OCI-LY1 (cell line): ENCODE results near the gene PTPN14.
A peak's percentile ranks its signal among the peaks of the same experiment; 100 is the strongest.

Experiments used
- H2AFZ ChIP-seq: fragments of 200-600 bp; sonication (generic), shearing (Covaris generic); 2 replicates; pipeline ENCODE4 v1.6.0; 2014; ENCODE audit warnings: antibody characterized with exemption, mild to moderate bottlenecking, low read length
- H3F3A ChIP-seq: fragments of 200-600 bp; sonication (generic), shearing (Covaris generic); 2 replicates; pipeline ENCODE4 v1.6.0; 2014; ENCODE audit warnings: mild to moderate bottlenecking, antibody characterized with exemption, low read length, moderate library complexity; ENCODE audit not compliant: insufficient read depth
- H3K27ac ChIP-seq: fragments of 200-600 bp; sonication (generic); 2 replicates; pipeline ENCODE4 v1.5.1; 2014; ENCODE audit warnings: low read length, mixed run types, mild to moderate bottlenecking, low read depth; ENCODE audit not compliant: poor library complexity, severe bottlenecking
- H3K27me3 ChIP-seq: fragments of 200-600 bp; sonication (generic); 2 replicates; pipeline ENCODE4 v1.6.0; 2014; ENCODE audit warnings: antibody characterized with exemption, mild to moderate bottlenecking, low read length, moderate library complexity; ENCODE audit not compliant: insufficient read depth
- H3K36me3 ChIP-seq: fragments of 200-600 bp; sonication (generic); 2 replicates; pipeline ENCODE4 v1.6.1; 2014; ENCODE audit warnings: mild to moderate bottlenecking, antibody characterized with exemption, low read length, moderate library complexity, mixed read lengths; ENCODE audit not compliant: insufficient read depth
- H3K4me1 ChIP-seq: fragments of 200-600 bp; sonication (generic); 2 replicates; pipeline ENCODE4 v1.5.1; 2014; ENCODE audit warnings: mild to moderate bottlenecking, low read length, moderate library complexity; ENCODE audit not compliant: insufficient read depth, severe bottlenecking
- H3K4me2 ChIP-seq: fragments of 200-600 bp; sonication (generic), shearing (Covaris generic); 2 replicates; pipeline ENCODE4 v1.6.1; 2014; ENCODE audit warnings: low read length
- H3K4me3 ChIP-seq: fragments of 200-600 bp; sonication (generic); 2 replicates; pipeline ENCODE4 v1.5.1; 2014; ENCODE audit warnings: low read length, low read depth, mild to moderate bottlenecking, mixed read lengths; ENCODE audit not compliant: poor library complexity, severe bottlenecking
- H3K79me2 ChIP-seq: fragments of 200-600 bp; shearing (Covaris generic); 2 replicates; pipeline ENCODE4 v1.6.1; 2016; ENCODE audit warnings: mixed run types, low read length, mixed read lengths; ENCODE audit not compliant: insufficient read depth
- H3K9ac ChIP-seq: fragments of 200-600 bp; sonication (generic), shearing (Covaris generic); 2 replicates; pipeline ENCODE4 v1.6.1; 2014; ENCODE audit warnings: mild to moderate bottlenecking, low read length, mixed read lengths
- H3K9me2 ChIP-seq: fragments of 200-600 bp; sonication (generic), shearing (Covaris generic); 2 replicates; pipeline ENCODE4 v1.6.1; 2014; ENCODE audit warnings: low read depth, mild to moderate bottlenecking, low read length, mixed read lengths
- H3K9me3 ChIP-seq: fragments of 200-600 bp; shearing (Covaris generic); 2 replicates; pipeline ENCODE4 v1.6.1; 2014; ENCODE audit warnings: low read length, mixed read lengths
- H4K20me1 ChIP-seq: fragments of 200-600 bp; sonication (generic), shearing (Covaris generic); 2 replicates; pipeline ENCODE4 v1.6.0; 2016; ENCODE audit warnings: mild to moderate bottlenecking, low read length; ENCODE audit not compliant: insufficient read depth
- EZH2 ChIP-seq: fragments of 200-600 bp; sonication (generic), shearing (Covaris generic); IDR thresholded peaks from 2 replicates; pipeline ENCODE4 v1.8.0; 2017; ENCODE audit warnings: borderline replicate concordance, mixed run types, mild to moderate bottlenecking, antibody characterized with exemption, low read length, moderate library complexity, mixed read lengths
- TF ChIP-seq, protein P1 (sequence below): fragments of 200-600 bp; sonication (generic), shearing (Covaris generic); IDR thresholded peaks from 2 replicates; pipeline ENCODE4 v1.5.1; 2017; ENCODE audit warnings: mild to moderate bottlenecking, antibody characterized with exemption, low read length, moderate library complexity, mixed read lengths

PTPN14 gene

DNA sequence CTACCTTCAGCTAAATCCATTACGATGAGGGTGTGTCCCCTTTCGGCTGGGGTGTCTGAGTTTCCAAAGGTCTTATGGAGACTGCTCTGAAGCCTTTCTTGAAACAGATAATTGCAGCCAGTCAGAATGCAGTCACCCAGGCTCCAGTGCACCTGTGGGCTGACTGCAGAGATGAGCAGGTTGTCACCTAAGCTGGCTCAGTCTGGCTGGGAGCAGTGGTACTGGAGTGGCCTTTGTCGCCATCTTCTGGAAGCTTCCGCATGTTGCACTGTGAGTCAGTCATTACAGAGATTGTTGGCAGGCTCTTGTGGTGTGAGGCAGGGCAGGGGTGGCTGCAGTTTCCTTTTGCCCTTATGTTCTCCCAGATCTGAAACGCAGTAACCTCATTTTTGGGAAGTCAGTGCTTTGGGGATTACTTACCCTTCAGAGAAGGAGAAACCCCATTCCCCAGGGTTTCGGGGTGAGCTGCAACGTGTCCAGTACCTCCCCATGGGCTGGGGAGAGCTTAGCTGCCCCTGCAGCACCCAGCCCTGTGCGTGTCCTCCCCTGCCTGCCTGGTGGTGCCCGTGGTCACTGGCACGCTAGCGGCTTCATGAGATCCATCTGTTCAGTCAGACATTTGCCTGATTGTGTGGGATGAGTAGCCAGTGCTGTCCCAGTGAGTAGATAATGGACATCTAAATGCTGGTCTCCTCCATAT, 222.5 kb downstream of the PTPN14 start:
- H4K20me1 ChIP-seq: no peaks in the 10 kb centered on the region
- TF ChIP-seq, protein P1, sequence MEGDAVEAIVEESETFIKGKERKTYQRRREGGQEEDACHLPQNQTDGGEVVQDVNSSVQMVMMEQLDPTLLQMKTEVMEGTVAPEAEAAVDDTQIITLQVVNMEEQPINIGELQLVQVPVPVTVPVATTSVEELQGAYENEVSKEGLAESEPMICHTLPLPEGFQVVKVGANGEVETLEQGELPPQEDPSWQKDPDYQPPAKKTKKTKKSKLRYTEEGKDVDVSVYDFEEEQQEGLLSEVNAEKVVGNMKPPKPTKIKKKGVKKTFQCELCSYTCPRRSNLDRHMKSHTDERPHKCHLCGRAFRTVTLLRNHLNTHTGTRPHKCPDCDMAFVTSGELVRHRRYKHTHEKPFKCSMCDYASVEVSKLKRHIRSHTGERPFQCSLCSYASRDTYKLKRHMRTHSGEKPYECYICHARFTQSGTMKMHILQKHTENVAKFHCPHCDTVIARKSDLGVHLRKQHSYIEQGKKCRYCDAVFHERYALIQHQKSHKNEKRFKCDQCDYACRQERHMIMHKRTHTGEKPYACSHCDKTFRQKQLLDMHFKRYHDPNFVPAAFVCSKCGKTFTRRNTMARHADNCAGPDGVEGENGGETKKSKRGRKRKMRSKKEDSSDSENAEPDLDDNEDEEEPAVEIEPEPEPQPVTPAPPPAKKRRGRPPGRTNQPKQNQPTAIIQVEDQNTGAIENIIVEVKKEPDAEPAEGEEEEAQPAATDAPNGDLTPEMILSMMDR: peak; percentile 93
- no peak for TF ChIP-seq EZH2
- no peaks in the 10 kb centered on the region for H3F3A ChIP-seq
- no peak overlapping the region for H3K4me2 ChIP-seq
- H3K9me2 ChIP-seq: no peaks in the 10 kb centered on the region
- H3K79me2 ChIP-seq: no peaks in the 10 kb centered on the region
- no peaks in the 10 kb centered on the region for H3K27me3 ChIP-seq
- no peak overlapping the region for H3K9ac ChIP-seq
- no peak overlapping the region for H2AFZ ChIP-seq
- peaks cover 15% of the 10 kb centered on the region for H3K4me1 ChIP-seq
- H3K9me3 ChIP-seq: no peaks in the 10 kb centered on the region
- no peaks in the 10 kb centered on the region for H3K36me3 ChIP-seq
- no peak overlapping the region for H3K27ac ChIP-seq
- H3K4me3 ChIP-seq: no peak overlapping the region

DNA sequence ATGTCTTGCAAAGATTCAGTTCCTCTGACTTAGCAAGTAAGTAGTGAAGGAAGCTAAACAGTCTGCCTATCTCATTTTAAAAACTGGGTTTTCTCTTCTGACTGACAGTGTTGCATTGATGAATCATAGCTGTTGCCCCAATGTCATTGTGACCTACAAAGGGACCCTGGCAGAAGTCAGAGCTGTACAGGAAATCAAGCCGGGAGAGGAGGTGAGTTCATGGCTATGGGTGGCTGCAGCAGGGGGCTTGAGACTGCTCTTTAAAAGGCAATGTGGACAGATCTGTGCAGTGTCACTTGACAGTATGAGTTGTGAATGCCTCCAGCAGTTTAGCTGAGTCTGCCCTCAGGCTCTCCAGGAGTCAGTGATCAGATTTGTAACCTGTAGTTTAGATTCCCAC, 223.9 kb downstream of the PTPN14 start:
- H3K4me2 ChIP-seq: no peak overlapping the region
- H3K4me3 ChIP-seq: no peak overlapping the region
- H3F3A ChIP-seq: no peaks in the 10 kb centered on the region
- no peaks in the 10 kb centered on the region for H3K36me3 ChIP-seq
- H3K27ac ChIP-seq: no peak overlapping the region
- H3K4me1 ChIP-seq: peaks cover 15% of the 10 kb centered on the region
- H4K20me1 ChIP-seq: no peaks in the 10 kb centered on the region
- H3K27me3 ChIP-seq: no peaks in the 10 kb centered on the region
- H3K9me2 ChIP-seq: no peaks in the 10 kb centered on the region
- TF ChIP-seq, protein P1: no peak
- no peak for TF ChIP-seq EZH2
- no peaks in the 10 kb centered on the region for H3K9me3 ChIP-seq
- H3K79me2 ChIP-seq: no peaks in the 10 kb centered on the region
- no peak overlapping the region for H3K9ac ChIP-seq
- no peak overlapping the region for H2AFZ ChIP-seq

DNA sequence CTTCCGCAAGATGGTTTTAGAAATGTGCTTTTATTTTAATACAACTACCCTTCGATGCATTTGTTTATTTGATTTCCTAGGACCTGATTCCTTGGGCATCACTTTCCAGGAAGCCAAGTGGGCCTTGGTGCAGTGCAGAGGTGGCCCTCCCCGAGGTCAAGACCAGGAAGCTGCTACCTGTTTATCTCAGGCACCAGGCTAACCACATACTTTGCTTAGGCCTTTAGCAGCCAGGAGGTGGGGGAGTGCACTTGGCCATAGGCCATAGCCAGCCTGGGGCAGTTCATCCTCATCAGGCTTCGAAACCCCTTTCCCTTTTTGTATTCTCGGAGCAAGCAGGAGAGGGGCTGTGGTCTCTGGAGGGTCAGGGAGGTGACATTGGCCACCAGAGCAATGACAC, 225.0 kb downstream of the PTPN14 start:
- Histone ChIP-seq H3K36me3 (no peaks in the 10 kb centered on the region), H3K27me3 (no peaks in the 10 kb centered on the region), H4K20me1 (no peaks in the 10 kb centered on the region), H3K4me1 (peaks cover 15% of the 10 kb centered on the region), H3K79me2 (no peaks in the 10 kb centered on the region), H3F3A (no peaks in the 10 kb centered on the region), H3K4me3 (no peak overlapping the region), H3K27ac (no peak overlapping the region), H3K9ac (no peak overlapping the region), H3K9me2 (no peaks in the 10 kb centered on the region), H2AFZ (no peak overlapping the region), H3K9me3 (no peaks in the 10 kb centered on the region), H3K4me2 (no peak overlapping the region)
- TF ChIP-seq, protein P1: no peak
- TF ChIP-seq EZH2: no peak
